Lower leg skin (tissue), 4 donors: ENCODE data around the gene PRPF40A. TPM values are rescaled to one million over a fixed set of nuclear protein-coding genes. Genes with fewer than 3 reads are reported as not detected.
"Not testable (repeated sequence)": the region's sequence is repeated elsewhere in the genome, so short reads cannot be mapped to it uniquely, and the experiment has no call there.

Experiments
- DNase-seq, 2 donors: peaks; one replicate each; pipeline ENCODE4 v3.0.0-alpha.2; 2019; ENCODE audit warnings: low spot score in 2 of 2
- H3K4me3 ChIP-seq: fragments of 200-600 bp; sonication (generic); 2 replicates; pipeline ENCODE4 v1.5.1; 2017; ENCODE audit warnings: mild to moderate bottlenecking, low read depth; ENCODE audit not compliant: poor library complexity, severe bottlenecking
- CTCF ChIP-seq, 3 donors: fragments of 450-650 bp; IDR thresholded peaks; one replicate each; pipeline ENCODE4 v1.5.1; 2016; ENCODE audit warnings: antibody characterized with exemption in 3 of 3, mild to moderate bottlenecking in 3 of 3, moderate library complexity in 2 of 3
- POLR2A ChIP-seq, 2 donors: fragments of 450-650 bp; IDR thresholded peaks; one replicate each; pipeline ENCODE4 v1.6.1; 2016 to 2017; ENCODE audit warnings: antibody characterized with exemption in 2 of 2, mild to moderate bottlenecking in 1 of 2, moderate library complexity in 1 of 2
- WGBS, 2 donors: methylation state at CpG; one replicate each; pipeline ENCODE4 v1.1.5; 2018; 5-methylcytosine and 5-hydroxymethylcytosine counted together
- intact Hi-C: fragments of 100-400 bp; cut with DNase I; formaldehyde crosslinking; loops from one replicate; pipeline ENCODE4 v1.15.0; 2023; ENCODE audit warnings: low total_unique reads
- total RNA-seq, 4 donors: library from RNA; depleted of rRNA; stranded (reverse); fragments of >200 nt; gene quantifications; one replicate each; pipeline ENCODE4 v1.1.0, GENCODE V29; 2016

PRPF40A gene
- total RNA-seq, 4 donors from 2014 or later = 70.9 to 137 (median 83.2) TPM

- WGBS, 2 donors = 71 to 93% methylated on average over 1 of the region's 1 CpG
- intact Hi-C loops = no loop called here
- H3K4me3 ChIP-seq = no peak overlapping the region
- TF ChIP-seq POLR2A (IDR thresholded peaks at IDR 0.05) = no peak
- no peak for TF ChIP-seq CTCF (IDR thresholded peaks at IDR 0.05)
- no peak for DNase-seq
Measured at GRCh38 chr2:152730591-152731333, 13.5 kb upstream of the PRPF40A start.

GRCh38 chr2:152729844-152730243, 12.6 kb upstream of the PRPF40A start:
- TF ChIP-seq POLR2A (IDR thresholded peaks at IDR 0.05) = no peak
- DNase-seq = no peak
- 77 to 78% methylated on average over 2 of the region's 2 CpGs for WGBS, 2 donors
- intact Hi-C loops = no loop called here
- no peak overlapping the region for H3K4me3 ChIP-seq

GRCh38 chr2:152723918-152724317, 6.7 kb upstream of the PRPF40A start:
- intact Hi-C loops = no loop called here
- no peak overlapping the region for H3K4me3 ChIP-seq
- no peak for DNase-seq
- 90 to 93% methylated on average over 1 of the region's 1 CpG for WGBS, 2 donors
- TF ChIP-seq POLR2A (IDR thresholded peaks at IDR 0.05) (no peak), CTCF (IDR thresholded peaks at IDR 0.05) (no peak)

DNA sequence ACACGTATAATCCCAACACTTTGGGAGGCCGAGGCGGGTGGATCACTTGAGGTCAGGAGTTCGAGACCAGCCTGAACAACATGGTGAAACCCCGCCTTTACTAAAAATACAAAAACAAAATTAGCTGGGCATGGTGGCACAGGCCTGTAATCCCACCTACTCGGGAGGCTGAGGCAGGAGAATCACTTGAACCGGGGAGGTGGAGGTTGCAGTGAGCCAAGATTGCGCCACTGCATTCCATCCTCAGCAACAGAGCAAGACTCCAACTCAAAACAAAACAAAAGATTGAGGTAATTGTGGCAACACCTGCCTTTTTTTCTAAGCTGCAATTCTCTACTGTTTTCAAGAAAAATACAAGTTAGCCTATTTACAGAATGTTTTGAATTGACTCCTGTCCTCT, 5.4 kb upstream of the PRPF40A start:
- DNase-seq, intact Hi-C loops, H3K4me3 ChIP-seq: not testable (repeated sequence)
- 91 to 93% methylated on average over 8 of the region's 8 CpGs for WGBS, 2 donors

DNA sequence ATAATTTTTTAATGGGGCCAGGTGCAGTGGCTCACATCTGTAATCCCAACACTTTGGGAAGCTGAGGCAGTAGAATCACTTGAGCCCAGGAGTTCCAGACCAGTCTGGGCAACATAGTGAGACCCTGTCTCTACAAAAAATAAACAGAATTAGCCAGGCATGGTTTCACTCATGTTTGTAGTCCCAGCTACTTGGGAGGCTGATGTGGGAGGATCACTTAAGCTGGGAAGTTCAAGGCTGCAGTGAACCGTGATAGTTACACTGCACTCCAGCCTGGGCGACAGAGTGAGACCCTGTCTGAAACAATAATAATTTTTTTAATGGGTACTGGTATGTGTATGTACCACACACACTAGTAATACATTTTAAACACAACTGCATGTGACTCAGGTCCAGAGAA, 3.5 kb upstream of the PRPF40A start:
- WGBS, 2 donors = 76 to 92% methylated on average over 2 of the region's 2 CpGs
- TF ChIP-seq CTCF (IDR thresholded peaks at IDR 0.05) (no peak), POLR2A (IDR thresholded peaks at IDR 0.05) (no peak)
- no peak overlapping the region for H3K4me3 ChIP-seq
- DNase-seq = no peak
- intact Hi-C loops = no loop called here

DNA sequence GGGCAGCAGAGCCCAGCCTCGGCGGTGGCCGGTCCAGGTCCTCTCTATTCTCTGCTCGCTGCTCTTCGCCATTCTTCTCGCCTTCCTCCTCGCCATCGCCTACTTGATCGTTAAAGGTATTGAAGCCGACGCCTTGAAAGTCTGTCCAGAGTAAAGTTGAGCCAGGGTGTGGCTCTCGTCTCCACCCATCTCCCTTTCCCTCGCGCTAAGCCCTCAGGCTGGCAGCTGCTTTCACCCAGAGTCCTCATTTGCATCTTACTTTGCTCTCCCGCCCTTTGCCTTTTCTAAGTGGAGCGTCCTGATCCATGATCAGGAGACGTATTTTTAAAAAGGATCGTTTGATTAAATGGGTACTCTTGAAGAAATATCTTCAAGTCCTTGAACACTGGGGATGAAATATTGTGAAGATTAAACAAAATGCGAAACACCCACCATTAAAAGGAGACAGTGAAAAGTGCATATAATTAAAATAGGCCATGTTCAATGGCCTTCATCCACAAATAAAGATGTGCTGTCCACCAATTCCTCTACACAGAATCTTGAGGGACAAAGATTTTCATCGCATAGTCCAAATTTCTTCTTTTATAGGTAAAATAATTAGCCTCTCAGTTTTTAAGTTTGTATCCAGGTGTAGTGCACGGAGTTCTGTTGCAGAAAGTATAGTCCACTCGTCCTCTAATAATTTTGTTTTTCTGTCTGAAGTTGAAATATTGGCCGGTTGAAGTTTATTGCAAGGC, 1.8 kb upstream of the PRPF40A start:
- peak overlapping the region; percentile 86 for H3K4me3 ChIP-seq
- WGBS, 2 donors = 3% methylated on average over 23 of the region's 23 CpGs
- intact Hi-C loops = no loop called here
- TF ChIP-seq CTCF (IDR thresholded peaks at IDR 0.05) (no peak), POLR2A (IDR thresholded peaks at IDR 0.05) (no peak)
- DNase-seq = peak in 1 of 2 donors; percentile 65
